Glomerular visceral epithelial cell (primary cell): ENCODE data around the gene CLSTN2.
A peak's percentile ranks its signal among the peaks of the same experiment; 100 is the strongest.

Experiments used
- DNase-seq: peaks from one replicate; pipeline ENCODE4 v3.0.0-alpha.2; 2016; ENCODE audit errors: extremely low spot score

Gene CLSTN2

GRCh38 chr3:140284372-140284771, 349.4 kb downstream of the CLSTN2 start:
- no peak for DNase-seq

- DNase-seq, result no peak
These were observed 350.4 kb downstream of the CLSTN2 start for GRCh38 chr3:140285380-140285779.

GRCh38 chr3:140288595-140288994, 353.6 kb downstream of the CLSTN2 start:
- DNase-seq, result peak; percentile 7

- DNase-seq, result no peak
These were observed 355.1 kb downstream of the CLSTN2 start for GRCh38 chr3:140290105-140290504.

GRCh38 chr3:140292170-140292569, 357.2 kb downstream of the CLSTN2 start:
- DNase-seq, result peak; percentile 4

- peak; percentile 71 for DNase-seq
These were observed 357.7 kb downstream of the CLSTN2 start for GRCh38 chr3:140292684-140293083.

GRCh38 chr3:140294058-140294457, 359.1 kb downstream of the CLSTN2 start:
- no peak for DNase-seq

- DNase-seq, result no peak
These were observed 361.9 kb downstream of the CLSTN2 start for GRCh38 chr3:140296796-140297352.

- no peak for DNase-seq
These were observed 363.1 kb downstream of the CLSTN2 start for GRCh38 chr3:140298043-140298442.

- no peak for DNase-seq
These were observed 363.6 kb downstream of the CLSTN2 start for GRCh38 chr3:140298569-140299070.

- no peak for DNase-seq
These were observed 368.9 kb downstream of the CLSTN2 start for GRCh38 chr3:140303875-140304274.

GRCh38 chr3:140308535-140308934, 373.6 kb downstream of the CLSTN2 start:
- no peak for DNase-seq

- DNase-seq, result no peak
These were observed 376.4 kb downstream of the CLSTN2 start for GRCh38 chr3:140311428-140311827.

- DNase-seq, result no peak
These were observed 381.0 kb downstream of the CLSTN2 start for GRCh38 chr3:140315955-140316354.

GRCh38 chr3:140316466-140316865, 381.5 kb downstream of the CLSTN2 start:
- DNase-seq, result no peak

GRCh38 chr3:140316868-140317400, 381.9 kb downstream of the CLSTN2 start:
- no peak for DNase-seq

- no peak for DNase-seq
These were observed 384.8 kb downstream of the CLSTN2 start for GRCh38 chr3:140319739-140320138.

GRCh38 chr3:140323561-140323960, 388.6 kb downstream of the CLSTN2 start:
- no peak for DNase-seq

- DNase-seq, result no peak
These were observed 397.1 kb downstream of the CLSTN2 start for GRCh38 chr3:140332131-140332530.

GRCh38 chr3:140334132-140334929, 399.3 kb downstream of the CLSTN2 start:
- DNase-seq, result peak; percentile 1

- no peak for DNase-seq
These were observed 401.5 kb downstream of the CLSTN2 start for GRCh38 chr3:140336465-140336864.

- DNase-seq, result no peak
These were observed 403.9 kb downstream of the CLSTN2 start for GRCh38 chr3:140338916-140339315.

- DNase-seq, result no peak
These were observed 406.2 kb downstream of the CLSTN2 start for GRCh38 chr3:140341203-140341602.
